Keratinocyte (primary cell): Measurements from ENCODE around the gene CD59.

ENCODE experiments used
- EZH2 ChIP-seq: IDR thresholded peaks from one replicate; pipeline ENCODE4 v1.6.1; 2012; ENCODE audit warnings: inconsistent platforms, mild to moderate bottlenecking, low read length, moderate library complexity
- TF ChIP-seq, protein P1 (sequence below), 3 experiments: IDR thresholded peaks in 1 of 3; conservative IDR thresholded peaks in 1 of 3; optimal IDR thresholded peaks in 1 of 3; 2 replicates in 2 of 3; 3 replicates in 1 of 3; pipeline versions ENCODE3 to v1.5.1; 2011; ENCODE audit warnings: low read length in 3 of 3, mild to moderate bottlenecking in 3 of 3, moderate library complexity in 2 of 3, control low read depth in 1 of 3, inconsistent platforms in 1 of 3; ENCODE audit not compliant: insufficient read depth in 2 of 3; ENCODE audit errors: extremely low read depth in 1 of 3

DNA sequence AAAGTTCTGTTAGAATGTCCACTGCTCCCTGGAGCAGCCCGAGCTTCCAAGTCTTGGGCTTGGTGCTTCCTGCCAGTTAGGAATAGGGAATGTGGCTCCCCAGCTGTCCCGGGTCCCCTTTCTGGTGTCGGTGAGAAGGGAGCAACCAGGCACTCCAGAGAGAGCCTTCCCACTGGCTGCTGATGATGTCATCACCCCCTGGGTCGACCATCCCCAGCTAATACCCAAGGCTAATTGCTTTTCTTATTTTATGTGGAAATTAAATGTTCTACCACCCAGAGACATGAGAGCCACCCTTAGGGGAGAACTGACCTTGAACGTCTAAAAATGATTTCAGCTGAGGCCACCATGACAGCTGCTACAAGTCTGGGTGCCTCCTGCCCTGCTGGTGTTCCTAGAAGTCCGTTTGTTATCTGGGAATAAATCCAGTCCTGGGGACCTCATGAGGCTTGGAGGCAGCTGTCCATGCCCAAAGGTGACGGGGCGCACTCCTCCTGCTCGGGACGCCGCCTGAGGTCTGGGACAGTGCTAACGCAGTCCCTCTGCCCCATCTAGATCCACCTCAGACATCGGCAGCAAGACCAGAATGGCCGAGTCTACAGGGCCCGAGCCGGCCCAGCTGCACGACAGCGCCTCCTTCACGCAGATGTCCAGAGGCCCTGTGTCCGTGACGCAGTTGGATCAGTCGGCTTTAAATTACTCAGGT lies 77.9 kb downstream of the CD59 start:
- TF ChIP-seq, protein P1, sequence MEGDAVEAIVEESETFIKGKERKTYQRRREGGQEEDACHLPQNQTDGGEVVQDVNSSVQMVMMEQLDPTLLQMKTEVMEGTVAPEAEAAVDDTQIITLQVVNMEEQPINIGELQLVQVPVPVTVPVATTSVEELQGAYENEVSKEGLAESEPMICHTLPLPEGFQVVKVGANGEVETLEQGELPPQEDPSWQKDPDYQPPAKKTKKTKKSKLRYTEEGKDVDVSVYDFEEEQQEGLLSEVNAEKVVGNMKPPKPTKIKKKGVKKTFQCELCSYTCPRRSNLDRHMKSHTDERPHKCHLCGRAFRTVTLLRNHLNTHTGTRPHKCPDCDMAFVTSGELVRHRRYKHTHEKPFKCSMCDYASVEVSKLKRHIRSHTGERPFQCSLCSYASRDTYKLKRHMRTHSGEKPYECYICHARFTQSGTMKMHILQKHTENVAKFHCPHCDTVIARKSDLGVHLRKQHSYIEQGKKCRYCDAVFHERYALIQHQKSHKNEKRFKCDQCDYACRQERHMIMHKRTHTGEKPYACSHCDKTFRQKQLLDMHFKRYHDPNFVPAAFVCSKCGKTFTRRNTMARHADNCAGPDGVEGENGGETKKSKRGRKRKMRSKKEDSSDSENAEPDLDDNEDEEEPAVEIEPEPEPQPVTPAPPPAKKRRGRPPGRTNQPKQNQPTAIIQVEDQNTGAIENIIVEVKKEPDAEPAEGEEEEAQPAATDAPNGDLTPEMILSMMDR (optimal IDR thresholded peaks at IDR 0.05 in 1 of 3, IDR thresholded peaks at IDR 0.05 in 1 of 3, conservative IDR thresholded peaks at IDR 0.05 in 1 of 3; ENCODE audit: extremely low read depth in 1 of 3, insufficient read depth in 2 of 3, low read length in 3 of 3): no peak
- no peak for TF ChIP-seq EZH2
